ENCODE data around the gene KCNG2. TPM values are rescaled to one million over a fixed set of nuclear protein-coding genes. Genes with fewer than 3 reads are reported as not detected.

The KCNG2 gene
- polyA plus RNA-seq, 1 experiment: 0.38 TPM

DNA sequence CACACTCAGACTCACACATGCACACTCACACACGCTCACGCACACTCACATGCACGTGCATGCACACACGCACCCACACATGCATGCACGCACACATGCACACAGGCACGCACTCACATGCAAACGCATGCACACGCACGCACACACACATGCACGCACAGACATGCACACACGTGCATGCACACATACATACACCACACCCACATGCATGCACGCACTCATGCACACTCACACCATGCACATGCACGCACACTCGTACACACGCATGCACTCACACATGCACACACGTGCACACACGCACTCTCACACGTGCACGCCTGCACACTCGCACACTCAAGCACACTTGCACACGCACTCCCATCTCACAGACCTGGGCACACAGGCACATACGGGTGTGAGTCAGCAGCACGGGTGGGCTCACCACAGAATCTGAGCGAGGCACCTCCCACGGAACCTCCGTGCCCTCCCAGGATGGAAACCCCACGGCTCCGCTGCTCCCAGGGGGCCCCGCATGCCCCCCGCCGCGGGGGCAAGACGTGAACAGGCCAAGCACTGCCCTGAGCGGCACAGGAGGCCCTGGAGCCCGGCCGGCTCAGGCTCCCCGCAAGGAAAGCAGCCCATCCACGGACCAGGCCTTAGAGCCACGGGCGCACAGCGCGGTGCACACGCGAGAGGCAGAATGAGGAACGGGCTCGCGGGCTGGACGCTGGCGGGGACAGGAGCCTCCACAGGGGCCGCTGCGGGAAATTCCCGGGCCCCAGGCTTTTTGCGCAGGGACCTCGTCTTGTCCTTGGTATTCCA lies 8.4 kb upstream of the KCNG2 start:
- no peak for DNase-seq (ENCODE audit: low read depth, low spot score)
- H3K27ac ChIP-seq (ENCODE audit: low read depth, low read length): no peak overlapping the region
- TF ChIP-seq, protein P1, sequence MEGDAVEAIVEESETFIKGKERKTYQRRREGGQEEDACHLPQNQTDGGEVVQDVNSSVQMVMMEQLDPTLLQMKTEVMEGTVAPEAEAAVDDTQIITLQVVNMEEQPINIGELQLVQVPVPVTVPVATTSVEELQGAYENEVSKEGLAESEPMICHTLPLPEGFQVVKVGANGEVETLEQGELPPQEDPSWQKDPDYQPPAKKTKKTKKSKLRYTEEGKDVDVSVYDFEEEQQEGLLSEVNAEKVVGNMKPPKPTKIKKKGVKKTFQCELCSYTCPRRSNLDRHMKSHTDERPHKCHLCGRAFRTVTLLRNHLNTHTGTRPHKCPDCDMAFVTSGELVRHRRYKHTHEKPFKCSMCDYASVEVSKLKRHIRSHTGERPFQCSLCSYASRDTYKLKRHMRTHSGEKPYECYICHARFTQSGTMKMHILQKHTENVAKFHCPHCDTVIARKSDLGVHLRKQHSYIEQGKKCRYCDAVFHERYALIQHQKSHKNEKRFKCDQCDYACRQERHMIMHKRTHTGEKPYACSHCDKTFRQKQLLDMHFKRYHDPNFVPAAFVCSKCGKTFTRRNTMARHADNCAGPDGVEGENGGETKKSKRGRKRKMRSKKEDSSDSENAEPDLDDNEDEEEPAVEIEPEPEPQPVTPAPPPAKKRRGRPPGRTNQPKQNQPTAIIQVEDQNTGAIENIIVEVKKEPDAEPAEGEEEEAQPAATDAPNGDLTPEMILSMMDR (IDR thresholded peaks at IDR 0.05; ENCODE audit: low read depth, low read length): no peak
- no peak overlapping the region for H3K4me3 ChIP-seq (ENCODE audit: low read depth, low read length)
- H3K9me3 ChIP-seq (ENCODE audit: control insufficient read depth, insufficient read depth, low read length): peaks cover 12% of the 10 kb centered on the region; the same call in 1 of the 2 replicates
- ChIA-PET CTCF (no interaction called here), POLR2A (no interaction called here)
- H3K27me3 ChIP-seq (ENCODE audit: control insufficient read depth, insufficient read depth, low read length): peaks cover 26% of the 10 kb centered on the region

DNA sequence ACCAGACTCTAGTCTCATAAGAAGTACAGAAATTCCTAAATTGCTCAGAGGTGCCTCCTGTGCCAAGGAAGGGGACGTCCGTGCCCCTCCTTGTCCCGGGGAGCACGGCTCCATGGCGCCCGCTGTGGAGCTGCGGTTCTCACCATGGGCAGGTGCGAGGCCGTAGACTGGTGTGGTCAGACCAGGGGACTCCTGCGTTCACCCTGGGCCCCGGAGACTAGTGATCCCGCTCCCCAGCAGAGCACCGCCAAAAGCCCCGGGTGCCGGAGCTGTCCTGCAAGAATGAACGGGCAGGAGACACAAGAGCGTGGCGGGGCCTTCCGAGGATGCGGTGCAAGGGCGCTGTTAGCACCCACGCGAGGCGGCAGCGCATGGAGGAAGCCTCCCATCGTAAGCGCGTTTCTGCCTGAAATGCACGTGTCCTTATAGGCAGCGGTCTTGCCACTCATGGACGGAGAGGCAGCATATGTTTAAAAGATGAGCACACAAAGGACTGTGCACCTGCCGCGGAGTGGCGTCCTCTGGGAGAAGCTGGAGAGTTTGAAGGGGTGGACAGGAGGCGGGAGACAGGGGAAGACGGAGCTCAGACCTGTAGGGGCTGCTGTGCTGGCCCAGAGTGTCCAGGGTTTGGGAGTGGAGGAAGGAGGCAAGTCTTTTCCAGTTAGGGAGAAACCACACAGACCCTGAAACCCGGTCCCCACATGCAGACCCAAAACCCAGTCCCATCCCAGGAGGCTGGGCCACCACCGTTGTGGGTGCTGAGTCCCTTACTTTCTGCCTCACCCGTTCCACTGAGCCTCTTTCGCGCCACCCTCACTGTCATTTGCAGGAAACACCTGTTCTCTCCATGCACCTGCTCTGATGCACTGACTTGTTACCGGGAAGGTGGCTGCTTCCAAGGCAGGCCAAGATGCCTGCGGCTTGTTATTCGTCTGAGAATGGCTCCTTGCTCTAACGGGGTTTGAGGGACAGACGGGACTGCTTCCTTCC lies 7.5 kb upstream of the KCNG2 start:
- H3K27ac ChIP-seq (ENCODE audit: low read depth, low read length): no peak overlapping the region
- TF ChIP-seq, protein P1 (IDR thresholded peaks at IDR 0.05; ENCODE audit: low read depth, low read length): no peak
- DNase-seq (ENCODE audit: low read depth, low spot score): no peak
- CTCF ChIA-PET: no interaction called here
- peaks cover 9% of the 10 kb centered on the region; the same call in 1 of the 2 replicates for H3K9me3 ChIP-seq (ENCODE audit: control insufficient read depth, insufficient read depth, low read length)
- no peak overlapping the region for H3K4me3 ChIP-seq (ENCODE audit: low read depth, low read length)
- POLR2A ChIA-PET: no interaction called here
- H3K27me3 ChIP-seq (ENCODE audit: control insufficient read depth, insufficient read depth, low read length): peaks cover 26% of the 10 kb centered on the region

DNA sequence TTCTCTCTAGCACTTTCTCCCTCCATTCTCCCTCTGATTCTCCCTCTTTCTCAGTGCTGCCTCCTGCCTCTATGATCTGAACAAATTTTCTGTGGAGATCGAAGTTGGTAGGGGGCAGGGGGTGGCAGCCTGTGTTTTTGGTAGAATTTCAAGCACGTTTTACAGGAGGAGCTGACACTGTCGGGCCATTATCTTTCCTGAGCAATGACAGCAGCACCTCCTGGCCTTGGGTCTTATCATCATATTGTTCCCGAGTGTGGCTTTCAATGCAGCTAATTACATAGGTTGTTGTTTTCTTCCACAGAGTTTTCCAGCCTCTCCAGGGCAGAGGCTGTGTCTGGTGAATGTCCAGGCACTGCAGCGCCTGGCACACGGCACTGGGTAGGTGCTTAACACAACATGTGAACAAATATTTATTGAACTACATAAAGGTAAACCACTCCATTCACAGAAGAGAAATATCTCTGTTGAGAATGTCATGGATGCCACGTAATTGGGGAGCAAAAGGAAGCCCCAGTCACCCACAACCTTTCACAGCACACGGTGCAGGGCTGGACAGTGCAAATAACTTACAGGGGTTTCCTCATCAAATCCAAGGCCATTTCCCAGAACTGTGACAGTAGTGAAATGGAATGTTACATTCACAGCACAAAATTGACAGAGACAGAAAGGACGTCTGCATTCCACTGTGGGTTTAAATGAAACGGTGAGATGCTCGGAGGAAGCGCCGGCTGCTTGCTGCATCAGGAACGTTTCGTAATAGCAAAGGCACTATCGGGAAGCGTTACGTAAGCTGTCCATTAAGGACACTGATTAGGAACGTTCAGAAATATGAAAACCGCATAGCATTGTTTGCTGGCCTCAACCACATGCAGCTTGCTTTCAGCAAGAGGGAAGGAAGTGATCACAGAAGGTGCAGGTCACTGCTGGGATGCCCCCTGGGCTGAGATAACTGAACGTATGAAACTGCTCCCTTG lies 6.5 kb upstream of the KCNG2 start:
- Histone ChIP-seq H3K27me3 (ENCODE audit: control insufficient read depth, insufficient read depth, low read length) (peaks cover 21% of the 10 kb centered on the region), H3K4me3 (ENCODE audit: low read depth, low read length) (peak overlapping the region; percentile 47), H3K9me3 (ENCODE audit: control insufficient read depth, insufficient read depth, low read length) (peaks cover 9% of the 10 kb centered on the region; the same call in 1 of the 2 replicates), H3K27ac (ENCODE audit: low read depth, low read length) (peak overlapping the region; percentile 96)
- DNase-seq (ENCODE audit: low read depth, low spot score): peak; percentile 95
- TF ChIP-seq, protein P1 (IDR thresholded peaks at IDR 0.05; ENCODE audit: low read depth, low read length): no peak
- POLR2A ChIA-PET: interaction anchor here (1.0 kb wide), 1 partner anchor 66 kb away, joined by 3 read pairs; no protein-coding TSS in a partner anchor
- CTCF ChIA-PET: no interaction called here

DNA sequence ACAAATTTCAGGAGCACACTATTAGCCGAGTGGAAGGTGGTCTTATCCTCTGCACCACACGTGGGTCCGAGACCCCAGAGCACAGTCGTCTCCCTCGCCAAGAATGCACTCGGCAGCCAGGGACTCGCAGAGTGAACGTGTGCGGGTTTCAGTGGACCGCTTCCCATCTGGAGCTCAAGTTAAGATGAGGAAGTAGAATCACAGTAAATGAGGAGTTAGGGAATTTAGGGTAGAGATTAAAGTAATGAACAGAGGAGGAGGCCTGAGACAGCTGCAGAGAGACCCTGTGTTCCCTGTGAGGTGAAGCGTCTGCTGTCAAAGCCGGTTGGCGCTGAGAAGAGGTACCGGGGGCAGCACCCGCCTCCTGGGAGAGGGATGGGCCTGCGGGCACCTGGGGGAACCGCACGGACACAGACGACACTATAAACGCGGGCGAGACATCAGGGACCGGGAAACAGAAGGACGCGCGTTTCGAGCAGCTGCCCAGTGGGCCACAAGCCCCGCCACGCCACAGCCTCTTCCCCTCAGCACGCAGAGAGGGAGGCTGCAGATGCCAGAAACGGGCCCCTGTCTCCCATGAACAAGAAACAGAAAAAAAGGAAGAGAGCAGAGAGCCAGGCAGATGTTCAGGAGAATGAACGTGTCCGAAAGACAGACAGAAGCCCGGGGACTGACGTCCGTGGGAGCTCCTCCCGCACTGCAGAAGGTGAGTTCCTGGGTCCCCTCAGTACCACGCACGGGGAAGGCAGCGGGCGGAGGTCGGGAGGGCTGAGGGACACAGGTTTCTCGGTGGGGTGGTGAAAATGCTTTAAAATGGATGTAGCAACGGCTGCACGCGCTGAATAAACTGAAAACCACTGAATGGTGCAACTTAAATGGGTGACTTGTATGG lies 5.4 kb upstream of the KCNG2 start:
- DNase-seq (ENCODE audit: low read depth, low spot score): no peak
- Histone ChIP-seq H3K4me3 (ENCODE audit: low read depth, low read length) (peak overlapping the region; percentile 47), H3K27ac (ENCODE audit: low read depth, low read length) (peak overlapping the region; percentile 96), H3K9me3 (ENCODE audit: control insufficient read depth, insufficient read depth, low read length) (peaks cover 5% of the 10 kb centered on the region; the same call in 1 of the 2 replicates), H3K27me3 (ENCODE audit: control insufficient read depth, insufficient read depth, low read length) (peaks cover 20% of the 10 kb centered on the region)
- TF ChIP-seq, protein P1 (IDR thresholded peaks at IDR 0.05; ENCODE audit: low read depth, low read length): no peak
- ChIA-PET POLR2A (interaction anchor here (1.0 kb wide), 1 partner anchor 65 kb away, joined by 3 read pairs; no protein-coding TSS in a partner anchor), CTCF (no interaction called here)

All from AG04450 (cell line).